GM18951 (cell line): ENCODE data around the gene STK24.

Source experiments
- POLR2A ChIP-seq: IDR thresholded peaks from 4 replicates; pipeline ENCODE4 v1.6.1; 2011; ENCODE audit warnings: mild to moderate bottlenecking; ENCODE audit not compliant: insufficient read length, insufficient read depth; ENCODE audit errors: extremely low read depth
- in situ Hi-C: fragments of 300-500 bp; cut with MboI; formaldehyde crosslinking; loops from one replicate; pipeline ENCODE4 v1.12.0; 2022; ENCODE audit warnings: low sequenced_read_pairs, mixed read lengths, inconsistent platforms; ENCODE audit not compliant: unreplicated experiment

The STK24 gene

GRCh38 chr13:98459171-98459681 is 117.7 kb downstream of the STK24 start:
- in situ Hi-C loops = no loop called here

GRCh38 chr13:98458431-98458830 is 118.5 kb downstream of the STK24 start:
- in situ Hi-C loops = no loop called here
- TF ChIP-seq POLR2A = no peak

More at GRCh38 chr13:98459171-98459681, 117.7 kb downstream of the STK24 start:
- TF ChIP-seq POLR2A = no peak

DNA sequence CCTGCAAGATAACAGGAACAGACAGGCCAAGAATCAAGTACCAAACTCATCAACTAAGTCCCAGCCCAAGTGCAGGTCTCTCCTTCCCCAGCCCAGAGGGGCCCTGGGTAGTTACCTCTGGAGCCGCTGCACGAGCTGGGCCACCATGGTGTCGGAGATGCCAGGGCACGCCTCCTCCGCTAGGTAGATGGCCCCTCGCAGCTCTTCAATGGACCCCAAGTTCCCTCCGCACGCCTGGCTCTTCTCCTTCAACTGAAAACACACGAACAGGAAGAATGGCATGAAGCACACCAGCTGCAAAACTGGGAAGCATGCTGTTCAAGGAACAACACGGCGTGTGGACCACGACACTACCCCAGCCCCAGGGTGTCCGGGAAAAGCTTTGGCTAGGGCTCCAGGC is 119.9 kb downstream of the STK24 start:
- in situ Hi-C loops = no loop called here
- no peak for TF ChIP-seq POLR2A

GRCh38 chr13:98456413-98456845 is 120.5 kb downstream of the STK24 start:
- no peak for TF ChIP-seq POLR2A
- in situ Hi-C loops = no loop called here

DNA sequence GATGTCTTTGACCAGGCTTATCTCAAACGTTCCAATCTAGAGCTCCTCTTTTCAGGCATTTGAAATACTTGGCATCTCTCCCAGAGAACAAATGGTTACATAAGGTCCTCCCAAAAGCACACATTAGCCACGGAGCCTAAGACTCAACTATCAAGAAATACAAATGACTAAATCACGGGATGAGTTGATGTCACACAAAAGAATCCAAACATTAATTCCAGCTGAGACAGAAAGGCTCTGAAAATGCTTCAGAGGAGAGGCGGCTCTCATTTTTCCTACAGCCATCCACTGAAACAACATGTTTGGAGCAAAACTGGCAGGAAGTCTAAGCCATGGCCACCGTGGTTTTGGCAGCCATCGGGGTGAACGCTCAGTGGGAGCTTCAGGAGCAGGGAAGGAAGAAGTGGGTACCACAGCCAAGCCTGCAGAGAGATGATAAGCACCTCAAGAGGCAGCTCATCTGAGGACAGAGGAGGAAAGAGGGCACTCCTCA is 122.5 kb downstream of the STK24 start:
- no peak for TF ChIP-seq POLR2A
- in situ Hi-C loops = no loop called here

DNA sequence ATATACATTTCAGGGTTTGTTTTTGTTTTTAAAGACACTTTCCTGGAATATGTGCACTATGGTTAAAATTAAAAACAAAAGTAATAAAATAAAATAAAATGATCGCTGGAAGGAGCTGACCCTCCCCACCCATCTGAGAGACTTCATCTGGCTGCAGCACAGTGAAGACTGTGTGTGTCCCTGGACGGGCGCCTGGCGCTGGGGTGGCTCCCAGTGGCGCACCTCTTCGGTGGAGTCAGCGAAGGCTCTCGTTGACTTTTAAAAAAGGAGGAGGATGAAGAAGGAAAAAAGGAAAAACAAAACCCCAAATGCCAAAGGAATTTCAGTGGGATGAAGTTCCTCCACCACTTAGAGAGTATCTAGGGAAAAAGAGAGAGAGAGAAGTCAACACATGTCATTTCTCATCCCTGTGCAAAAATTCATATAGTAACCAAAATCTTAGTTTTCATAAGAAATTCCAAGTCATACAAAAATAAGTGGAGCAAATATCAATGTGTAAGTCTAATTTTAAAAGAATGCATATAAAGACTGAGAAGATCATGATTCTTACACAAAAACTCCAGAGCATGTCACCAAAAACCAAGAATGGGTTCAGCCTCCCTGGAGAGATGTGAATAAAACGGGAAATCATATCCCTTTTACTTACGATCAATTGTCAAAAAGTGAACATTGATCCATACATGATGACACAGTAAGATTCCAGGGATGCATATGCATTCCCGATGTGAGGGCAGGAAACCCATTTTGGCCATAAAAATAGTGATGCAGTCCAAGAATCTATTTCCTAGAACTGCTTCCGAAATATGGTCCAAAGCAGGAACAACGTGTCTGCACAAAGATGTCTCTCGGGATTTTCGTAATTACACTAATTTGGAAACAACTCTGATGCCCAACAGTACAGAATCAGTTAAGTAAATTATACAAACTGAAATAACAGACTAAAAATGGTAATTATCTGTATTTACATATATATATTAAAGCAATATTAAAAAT is 123.8 kb downstream of the STK24 start:
- in situ Hi-C loops = no loop called here
- TF ChIP-seq POLR2A = no peak

DNA sequence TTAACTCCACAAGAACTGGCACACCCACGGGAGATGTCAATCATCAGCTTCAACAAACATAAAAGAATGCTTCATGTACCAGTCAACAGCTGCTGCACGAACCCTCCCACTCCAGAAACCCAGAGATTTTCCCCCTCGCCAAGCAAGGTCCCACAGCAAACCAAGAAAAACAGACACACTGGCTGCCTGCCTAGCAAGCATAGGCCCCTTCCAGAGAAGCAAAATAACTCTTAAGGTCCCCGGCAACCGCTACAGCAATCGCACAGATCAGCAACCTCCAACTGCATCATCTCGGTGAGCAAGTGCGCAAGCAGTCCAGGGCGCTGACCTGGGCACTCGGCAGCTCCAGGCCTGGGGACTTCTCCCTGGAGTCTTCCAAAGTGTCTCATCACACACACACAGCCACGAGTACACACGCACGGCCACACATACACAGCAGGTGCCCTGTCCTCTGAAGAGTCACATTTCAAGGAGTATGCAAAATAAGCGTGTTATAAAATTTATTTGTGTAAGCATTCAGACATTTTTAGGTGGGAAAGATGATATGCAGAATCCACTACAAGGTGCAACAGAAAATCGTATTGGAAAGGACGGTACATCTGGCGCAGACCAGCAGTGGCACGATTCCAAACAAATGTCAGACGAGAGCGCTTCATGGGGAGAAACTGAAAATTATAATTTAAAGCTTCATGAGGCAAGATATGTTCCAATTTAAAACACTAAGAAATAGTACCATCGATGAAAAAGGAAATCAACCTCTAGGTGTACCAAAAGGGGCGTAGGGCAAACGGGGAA is 125.0 kb downstream of the STK24 start:
- in situ Hi-C loops = no loop called here
- no peak for TF ChIP-seq POLR2A

- no peak for TF ChIP-seq POLR2A
- in situ Hi-C loops = no loop called here
Measured at GRCh38 chr13:98450539-98451111, 126.3 kb downstream of the STK24 start.

DNA sequence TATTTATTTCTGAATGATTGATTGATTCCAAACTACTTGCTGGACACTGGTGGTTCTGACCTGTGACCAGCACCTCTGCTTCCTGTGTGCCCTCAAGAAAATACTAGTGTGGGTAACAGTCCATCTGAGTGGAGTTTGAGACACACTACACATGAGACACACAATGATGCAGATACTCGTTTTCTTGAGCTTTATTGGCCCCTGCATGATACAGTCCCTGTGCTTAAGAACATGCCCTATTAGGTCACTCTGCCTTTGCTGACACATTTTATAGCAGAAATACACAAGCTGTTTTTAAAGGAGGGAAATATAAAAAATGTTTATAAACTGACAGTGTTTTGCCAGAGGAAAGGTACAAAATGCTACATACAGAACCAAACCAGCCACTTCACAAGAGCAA is 126.9 kb downstream of the STK24 start:
- in situ Hi-C loops = no loop called here
- TF ChIP-seq POLR2A = no peak

DNA sequence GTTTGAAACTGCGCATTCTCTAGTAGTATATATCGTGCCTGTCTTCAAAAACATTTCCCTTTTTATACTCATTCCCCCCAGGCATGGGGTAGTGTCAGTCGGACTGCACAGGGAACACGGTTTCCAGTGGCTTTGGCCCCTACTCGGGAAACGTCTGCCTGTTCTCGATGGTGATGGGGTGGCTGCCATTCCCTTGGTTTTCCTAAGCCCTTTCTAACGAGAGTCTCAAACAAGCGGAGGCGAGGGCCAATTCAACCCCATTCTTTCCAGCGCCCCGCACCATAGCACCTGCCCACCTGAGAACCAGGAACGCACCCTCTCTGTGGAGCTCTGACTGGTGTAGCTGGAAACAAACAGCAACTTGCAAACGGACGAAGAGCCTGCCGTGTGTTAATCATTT is 127.6 kb downstream of the STK24 start:
- in situ Hi-C loops = loop anchor here (25.0 kb wide), 1 partner anchor 388 kb away; no protein-coding TSS in a partner anchor
- TF ChIP-seq POLR2A = no peak

DNA sequence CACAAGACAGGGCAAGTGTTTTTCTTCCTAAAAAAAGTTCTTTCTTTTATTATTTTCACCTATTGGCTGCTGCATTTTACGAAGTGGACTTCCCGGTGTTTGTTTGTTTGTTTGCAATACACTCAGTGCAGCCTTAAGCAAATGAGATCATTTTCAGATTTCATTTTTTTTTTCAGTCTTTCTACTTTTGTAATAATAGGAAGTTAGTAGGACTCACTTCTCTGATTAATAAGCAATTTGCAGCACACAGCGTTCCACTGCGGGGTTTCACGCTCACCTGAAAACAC is 128.3 kb downstream of the STK24 start:
- in situ Hi-C loops = loop anchor here (25.0 kb wide), 1 partner anchor 389 kb away; no protein-coding TSS in a partner anchor
- TF ChIP-seq POLR2A = no peak

- TF ChIP-seq POLR2A = no peak
- in situ Hi-C loops = loop anchor here (25.0 kb wide), 1 partner anchor 389 kb away; no protein-coding TSS in a partner anchor
Measured at GRCh38 chr13:98447881-98448641, 128.8 kb downstream of the STK24 start.
